ENCODE data around the gene C10orf105.

C10orf105 gene

GRCh38 chr10:71719464-71720201 is at the start of gene C10orf105:
C10orf105 (minus strand) TSS chr10:71719778; CDS start chr10:71716337, 3,441 bp downstream.
- DNase-seq (ENCODE audit: low read depth in 2 of 2), result no peak

GRCh38 chr10:71767420-71768035 is 48.0 kb upstream of the C10orf105 start:
- no peak for DNase-seq (ENCODE audit: low read depth in 2 of 2)

GRCh38 chr10:71766717-71767419 is 47.3 kb upstream of the C10orf105 start:
- no peak for DNase-seq (ENCODE audit: low read depth in 2 of 2)

- DNase-seq (ENCODE audit: low read depth in 2 of 2), result no peak
Observed at GRCh38 chr10:71765906-71766716, 46.5 kb upstream of the C10orf105 start.

- DNase-seq (ENCODE audit: low read depth in 2 of 2), result no peak
Observed at GRCh38 chr10:71765176-71765904, 45.8 kb upstream of the C10orf105 start.

GRCh38 chr10:71763352-71764127 is 44.0 kb upstream of the C10orf105 start:
- DNase-seq (ENCODE audit: low read depth in 2 of 2), result no peak

- no peak for DNase-seq (ENCODE audit: low read depth in 2 of 2)
Observed at GRCh38 chr10:71762324-71762723, 42.7 kb upstream of the C10orf105 start.

GRCh38 chr10:71761541-71762113 is 42.0 kb upstream of the C10orf105 start:
- DNase-seq (ENCODE audit: low read depth in 2 of 2), result no peak

- DNase-seq (ENCODE audit: low read depth in 2 of 2), result no peak
Observed at GRCh38 chr10:71761105-71761511, 41.5 kb upstream of the C10orf105 start.

GRCh38 chr10:71757399-71757922 is 37.9 kb upstream of the C10orf105 start:
- DNase-seq (ENCODE audit: low read depth in 2 of 2), result no peak

GRCh38 chr10:71756311-71757191 is 37.0 kb upstream of the C10orf105 start:
- DNase-seq (ENCODE audit: low read depth in 2 of 2), result no peak

GRCh38 chr10:71755179-71755879 is 35.8 kb upstream of the C10orf105 start:
- no peak for DNase-seq (ENCODE audit: low read depth in 2 of 2)

- no peak for DNase-seq (ENCODE audit: low read depth in 2 of 2)
Observed at GRCh38 chr10:71754562-71754961, 35.0 kb upstream of the C10orf105 start.

GRCh38 chr10:71753960-71754505 is 34.5 kb upstream of the C10orf105 start:
- DNase-seq (ENCODE audit: low read depth in 2 of 2), result no peak

- no peak for DNase-seq (ENCODE audit: low read depth in 2 of 2)
Observed at GRCh38 chr10:71753091-71753959, 33.7 kb upstream of the C10orf105 start.

GRCh38 chr10:71752391-71753090 is 33.0 kb upstream of the C10orf105 start:
- no peak for DNase-seq (ENCODE audit: low read depth in 2 of 2)

Data from stimulated activated CD8-positive, alpha-beta memory T cell treated with anti-CD3 and anti-CD28 coated beads, Interleukin-7, amount 100 ng/mL, for 1 hour (primary cell).